ENCODE results near the gene RAB40B.

DNA sequence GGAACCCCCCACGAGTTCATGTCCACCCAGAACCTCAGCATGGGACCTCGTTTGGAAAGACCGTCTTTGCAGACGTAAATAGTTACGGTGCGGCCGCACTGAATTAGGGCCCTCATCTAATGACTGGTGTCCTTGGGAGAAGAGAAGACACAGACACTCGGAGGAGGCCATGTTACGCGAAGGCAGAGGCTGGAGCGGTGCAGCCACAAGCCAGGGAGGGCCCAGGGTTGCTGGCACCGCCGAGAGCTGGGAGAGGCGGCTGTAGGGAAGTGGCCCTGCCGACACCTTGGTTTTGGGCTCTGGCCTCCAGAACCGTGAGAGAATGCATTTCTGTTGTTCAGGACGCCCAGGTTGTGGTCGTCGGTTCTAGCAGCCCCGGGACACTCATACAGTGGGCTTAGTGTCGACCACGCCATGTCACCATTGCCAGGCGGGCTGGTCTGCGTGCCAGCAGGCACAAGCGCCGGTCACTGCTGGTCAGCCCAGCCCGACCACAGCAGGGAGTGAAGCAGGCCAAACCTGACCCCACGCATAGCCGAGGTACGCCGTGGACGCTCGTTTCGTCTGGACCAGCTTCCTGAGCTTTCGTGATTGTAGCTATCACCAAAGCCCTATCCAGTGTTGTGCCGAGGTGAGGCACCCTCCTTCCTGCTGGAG, 39.6 kb downstream of the RAB40B start:
- TF ChIP-seq, protein P1, sequence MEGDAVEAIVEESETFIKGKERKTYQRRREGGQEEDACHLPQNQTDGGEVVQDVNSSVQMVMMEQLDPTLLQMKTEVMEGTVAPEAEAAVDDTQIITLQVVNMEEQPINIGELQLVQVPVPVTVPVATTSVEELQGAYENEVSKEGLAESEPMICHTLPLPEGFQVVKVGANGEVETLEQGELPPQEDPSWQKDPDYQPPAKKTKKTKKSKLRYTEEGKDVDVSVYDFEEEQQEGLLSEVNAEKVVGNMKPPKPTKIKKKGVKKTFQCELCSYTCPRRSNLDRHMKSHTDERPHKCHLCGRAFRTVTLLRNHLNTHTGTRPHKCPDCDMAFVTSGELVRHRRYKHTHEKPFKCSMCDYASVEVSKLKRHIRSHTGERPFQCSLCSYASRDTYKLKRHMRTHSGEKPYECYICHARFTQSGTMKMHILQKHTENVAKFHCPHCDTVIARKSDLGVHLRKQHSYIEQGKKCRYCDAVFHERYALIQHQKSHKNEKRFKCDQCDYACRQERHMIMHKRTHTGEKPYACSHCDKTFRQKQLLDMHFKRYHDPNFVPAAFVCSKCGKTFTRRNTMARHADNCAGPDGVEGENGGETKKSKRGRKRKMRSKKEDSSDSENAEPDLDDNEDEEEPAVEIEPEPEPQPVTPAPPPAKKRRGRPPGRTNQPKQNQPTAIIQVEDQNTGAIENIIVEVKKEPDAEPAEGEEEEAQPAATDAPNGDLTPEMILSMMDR (conservative IDR thresholded peaks at IDR 0.05; ENCODE audit: low read depth, low read length): no peak
- no peak for TF ChIP-seq EZH2 (IDR thresholded peaks at IDR 0.05; ENCODE audit: low read length, unreplicated experiment)
